SU-DHL-6 (cell line): ENCODE measurements around the gene KLF16.

Source experiments
- H2AFZ ChIP-seq: fragments of 200-600 bp; sonication (generic); 2 replicates; pipeline ENCODE4 v1.6.1; 2014; ENCODE audit warnings: low read depth, mild to moderate bottlenecking, moderate library complexity, mixed read lengths, antibody characterized with exemption, low read length; ENCODE audit not compliant: severe bottlenecking
- H3F3A ChIP-seq: fragments of 200-600 bp; shearing (Covaris generic); 2 replicates; pipeline ENCODE4 v1.6.0; 2016; ENCODE audit warnings: antibody characterized with exemption, mild to moderate bottlenecking; ENCODE audit not compliant: insufficient read depth
- H3K27ac ChIP-seq: fragments of 200-600 bp; sonication (generic); 2 replicates; pipeline ENCODE4 v1.5.1; 2016; ENCODE audit warnings: low read depth, mild to moderate bottlenecking, low read length, moderate library complexity, mixed read lengths
- H3K27me3 ChIP-seq: fragments of 200-600 bp; sonication (generic), shearing (Covaris generic); 2 replicates; pipeline ENCODE4 v1.6.0; 2014; ENCODE audit warnings: mild to moderate bottlenecking, low read length
- H3K36me3 ChIP-seq: fragments of 200-600 bp; sonication (generic); 2 replicates; pipeline ENCODE4 v1.6.1; 2014; ENCODE audit warnings: mild to moderate bottlenecking, low read length, mixed read lengths
- H3K4me2 ChIP-seq: fragments of 300-600, 200-600 bp; shearing (Covaris generic), sonication (generic); 2 replicates; pipeline ENCODE4 v1.6.0; 2014; ENCODE audit warnings: low read length, low read depth, mild to moderate bottlenecking; ENCODE audit not compliant: poor library complexity, severe bottlenecking
- H3K4me3 ChIP-seq: fragments of 200-600 bp; sonication (generic); 2 replicates; pipeline ENCODE4 v1.5.1; 2014; ENCODE audit warnings: antibody characterized with exemption, low read length, mild to moderate bottlenecking, mixed read lengths; ENCODE audit not compliant: insufficient read depth, poor library complexity, severe bottlenecking
- H3K79me2 ChIP-seq: fragments of 200-600 bp; sonication (generic); 2 replicates; pipeline ENCODE4 v1.6.1; 2014; ENCODE audit warnings: mild to moderate bottlenecking, low read length, moderate library complexity; ENCODE audit not compliant: insufficient read depth
- H3K9ac ChIP-seq: fragments of 200-600 bp; sonication (generic); 2 replicates; pipeline ENCODE4 v1.7.0; 2014; ENCODE audit warnings: mild to moderate bottlenecking, low read length
- H3K9me2 ChIP-seq: fragments of 200-600 bp; sonication (generic); replicated peaks from 2 replicates; pipeline ENCODE4 v1.6.1; 2014; ENCODE audit warnings: low read length; ENCODE audit not compliant: insufficient read depth
- H3K9me3 ChIP-seq: fragments of 200-600 bp; sonication (generic); 2 replicates; pipeline ENCODE4 v1.6.1; 2014; ENCODE audit warnings: low read length, mixed read lengths; ENCODE audit not compliant: insufficient read depth
- H4K20me1 ChIP-seq: fragments of 200-600 bp; sonication (generic); 2 replicates; pipeline ENCODE4 v1.6.1; 2014; ENCODE audit warnings: low read depth, mild to moderate bottlenecking, antibody characterized with exemption, low read length, moderate library complexity, mixed read lengths
- EZH2phosphoT487 ChIP-seq: fragments of 200-600 bp; sonication (generic), shearing (Covaris generic); conservative IDR thresholded peaks from 2 replicates; pipeline ENCODE4 v1.6.1; 2018; ENCODE audit warnings: mild to moderate bottlenecking, antibody characterized with exemption, low read length, moderate library complexity, mixed read lengths
- TF ChIP-seq, protein P1 (sequence below): fragments of 200-600 bp; sonication (generic); IDR thresholded peaks from one replicate; pipeline ENCODE4 v1.5.1; 2017; ENCODE audit warnings: antibody characterized with exemption, mild to moderate bottlenecking, low read length, moderate library complexity; ENCODE audit not compliant: insufficient read depth, poor library complexity, severe bottlenecking

The KLF16 gene

GRCh38 chr19:1856345-1856697 is 7.1 kb downstream of the KLF16 start:
- peak overlapping the region; percentile 61 for H3K27ac ChIP-seq
- no peaks in the 10 kb centered on the region for H3K9me3 ChIP-seq
- H3K9me2 ChIP-seq: no peaks in the 10 kb centered on the region
- no peak overlapping the region for H2AFZ ChIP-seq
- H3F3A ChIP-seq: peaks cover 10% of the 10 kb centered on the region; the same call in 1 of the 2 replicates
- peak overlapping the region; percentile 55 for H3K4me2 ChIP-seq
- H3K4me3 ChIP-seq: peak overlapping the region; percentile 39
- H3K36me3 ChIP-seq: no peaks in the 10 kb centered on the region
- no peaks in the 10 kb centered on the region for H3K27me3 ChIP-seq
- TF ChIP-seq, protein P1, sequence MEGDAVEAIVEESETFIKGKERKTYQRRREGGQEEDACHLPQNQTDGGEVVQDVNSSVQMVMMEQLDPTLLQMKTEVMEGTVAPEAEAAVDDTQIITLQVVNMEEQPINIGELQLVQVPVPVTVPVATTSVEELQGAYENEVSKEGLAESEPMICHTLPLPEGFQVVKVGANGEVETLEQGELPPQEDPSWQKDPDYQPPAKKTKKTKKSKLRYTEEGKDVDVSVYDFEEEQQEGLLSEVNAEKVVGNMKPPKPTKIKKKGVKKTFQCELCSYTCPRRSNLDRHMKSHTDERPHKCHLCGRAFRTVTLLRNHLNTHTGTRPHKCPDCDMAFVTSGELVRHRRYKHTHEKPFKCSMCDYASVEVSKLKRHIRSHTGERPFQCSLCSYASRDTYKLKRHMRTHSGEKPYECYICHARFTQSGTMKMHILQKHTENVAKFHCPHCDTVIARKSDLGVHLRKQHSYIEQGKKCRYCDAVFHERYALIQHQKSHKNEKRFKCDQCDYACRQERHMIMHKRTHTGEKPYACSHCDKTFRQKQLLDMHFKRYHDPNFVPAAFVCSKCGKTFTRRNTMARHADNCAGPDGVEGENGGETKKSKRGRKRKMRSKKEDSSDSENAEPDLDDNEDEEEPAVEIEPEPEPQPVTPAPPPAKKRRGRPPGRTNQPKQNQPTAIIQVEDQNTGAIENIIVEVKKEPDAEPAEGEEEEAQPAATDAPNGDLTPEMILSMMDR: no peak
- no peak for TF ChIP-seq EZH2phosphoT487
- H4K20me1 ChIP-seq: peaks cover 4% of the 10 kb centered on the region; the same call in 1 of the 2 replicates
- peaks cover 61% of the 10 kb centered on the region for H3K79me2 ChIP-seq
- H3K9ac ChIP-seq: peak overlapping the region; percentile 49

GRCh38 chr19:1855828-1856255 is 7.5 kb downstream of the KLF16 start:
- H3K9me2 ChIP-seq: no peaks in the 10 kb centered on the region
- H3K9ac ChIP-seq: peak overlapping the region; percentile 49
- H3F3A ChIP-seq: peaks cover 10% of the 10 kb centered on the region; the same call in 1 of the 2 replicates
- peaks cover 56% of the 10 kb centered on the region for H3K79me2 ChIP-seq
- H3K27ac ChIP-seq: peak overlapping the region; percentile 61
- H4K20me1 ChIP-seq: peaks cover 4% of the 10 kb centered on the region; the same call in 1 of the 2 replicates
- TF ChIP-seq, protein P1: no peak
- no peak for TF ChIP-seq EZH2phosphoT487
- H3K4me3 ChIP-seq: no peak overlapping the region
- H3K4me2 ChIP-seq: peak overlapping the region; percentile 55
- no peak overlapping the region for H2AFZ ChIP-seq
- H3K36me3 ChIP-seq: no peaks in the 10 kb centered on the region
- no peaks in the 10 kb centered on the region for H3K27me3 ChIP-seq
- no peaks in the 10 kb centered on the region for H3K9me3 ChIP-seq

GRCh38 chr19:1855040-1855827 is 8.1 kb downstream of the KLF16 start:
- H3K27ac ChIP-seq: peak overlapping the region; percentile 61
- no peak overlapping the region for H2AFZ ChIP-seq
- no peak overlapping the region for H3K4me3 ChIP-seq
- no peaks in the 10 kb centered on the region for H3K27me3 ChIP-seq
- H3K9me2 ChIP-seq: no peaks in the 10 kb centered on the region
- H4K20me1 ChIP-seq: peaks cover 4% of the 10 kb centered on the region; the same call in 1 of the 2 replicates
- no peak for TF ChIP-seq EZH2phosphoT487
- TF ChIP-seq, protein P1: no peak
- H3F3A ChIP-seq: peaks cover 10% of the 10 kb centered on the region; the same call in 1 of the 2 replicates
- H3K9ac ChIP-seq: peak overlapping the region; percentile 49; the same call in 1 of the 2 replicates
- H3K4me2 ChIP-seq: peak overlapping the region; percentile 55
- no peaks in the 10 kb centered on the region for H3K36me3 ChIP-seq
- peaks cover 50% of the 10 kb centered on the region for H3K79me2 ChIP-seq
- no peaks in the 10 kb centered on the region for H3K9me3 ChIP-seq
